Measurements from ENCODE around the gene PSIP1.

DNA sequence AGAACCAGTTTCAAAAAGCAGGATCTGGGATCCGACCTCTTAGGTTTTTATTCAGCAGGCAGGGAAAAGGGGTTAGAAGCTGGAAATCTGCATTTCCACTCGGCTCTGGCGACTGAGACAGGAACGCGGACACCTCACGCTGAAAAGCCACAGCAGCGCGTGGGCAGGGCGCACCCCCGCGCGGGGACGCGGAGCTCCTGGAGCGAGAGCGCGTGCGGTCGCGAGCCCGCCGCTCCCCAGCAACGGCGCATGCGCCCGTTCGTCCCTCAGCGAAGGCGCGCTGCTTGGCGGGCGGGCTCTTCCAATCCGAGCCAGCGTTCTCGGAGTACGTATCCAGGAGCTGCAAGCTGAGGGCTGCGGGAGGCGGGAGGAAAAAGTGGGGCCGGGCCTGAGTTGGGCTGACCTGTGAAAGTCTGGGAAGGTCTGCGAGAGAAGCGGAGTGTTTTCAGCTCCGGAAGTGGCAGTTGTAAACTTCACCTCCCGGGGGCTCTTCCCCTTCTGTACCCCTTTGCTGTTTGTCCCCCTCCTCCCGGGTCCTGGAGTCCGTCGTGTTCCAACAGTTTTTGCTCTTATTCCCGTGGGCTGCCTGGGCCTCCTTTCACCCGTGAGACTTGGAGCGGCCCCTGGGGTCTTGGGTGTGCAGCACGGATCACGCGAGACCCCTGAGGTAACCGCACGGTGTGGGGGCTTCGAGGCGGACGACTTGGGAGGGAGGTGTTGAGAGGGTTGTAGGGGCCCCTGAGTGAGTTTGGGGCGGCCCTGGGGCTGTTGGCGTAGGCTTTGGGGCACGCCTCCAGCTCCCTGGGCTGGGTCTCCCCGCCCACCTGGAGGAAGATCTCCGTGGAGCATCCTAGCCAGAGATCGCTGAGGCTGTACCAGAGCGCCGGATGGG lies 42.1 kb upstream of the PSIP1 start, which contains the start of gene CCDC171:
- TF ChIP-seq, protein P1, sequence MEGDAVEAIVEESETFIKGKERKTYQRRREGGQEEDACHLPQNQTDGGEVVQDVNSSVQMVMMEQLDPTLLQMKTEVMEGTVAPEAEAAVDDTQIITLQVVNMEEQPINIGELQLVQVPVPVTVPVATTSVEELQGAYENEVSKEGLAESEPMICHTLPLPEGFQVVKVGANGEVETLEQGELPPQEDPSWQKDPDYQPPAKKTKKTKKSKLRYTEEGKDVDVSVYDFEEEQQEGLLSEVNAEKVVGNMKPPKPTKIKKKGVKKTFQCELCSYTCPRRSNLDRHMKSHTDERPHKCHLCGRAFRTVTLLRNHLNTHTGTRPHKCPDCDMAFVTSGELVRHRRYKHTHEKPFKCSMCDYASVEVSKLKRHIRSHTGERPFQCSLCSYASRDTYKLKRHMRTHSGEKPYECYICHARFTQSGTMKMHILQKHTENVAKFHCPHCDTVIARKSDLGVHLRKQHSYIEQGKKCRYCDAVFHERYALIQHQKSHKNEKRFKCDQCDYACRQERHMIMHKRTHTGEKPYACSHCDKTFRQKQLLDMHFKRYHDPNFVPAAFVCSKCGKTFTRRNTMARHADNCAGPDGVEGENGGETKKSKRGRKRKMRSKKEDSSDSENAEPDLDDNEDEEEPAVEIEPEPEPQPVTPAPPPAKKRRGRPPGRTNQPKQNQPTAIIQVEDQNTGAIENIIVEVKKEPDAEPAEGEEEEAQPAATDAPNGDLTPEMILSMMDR (conservative IDR thresholded peaks at IDR 0.05), result no peak
- no peak for TF ChIP-seq EZH2 (IDR thresholded peaks at IDR 0.05; ENCODE audit: low read depth)

Data from PC-9 (cell line).